ENCODE measurements around the gene FARS2.
"Not testable (repeated sequence)": the region's sequence is repeated elsewhere in the genome, so short reads cannot be mapped to it uniquely, and the experiment has no call there.

Gene FARS2

GRCh38 chr6:5783584-5784089, 522.3 kb downstream of the FARS2 start:
- no peak for DNase-seq (ENCODE audit: low read depth in 2 of 2)

GRCh38 chr6:5785249-5785648, 523.9 kb downstream of the FARS2 start:
- no peak for DNase-seq (ENCODE audit: low read depth in 2 of 2)

- DNase-seq (ENCODE audit: low read depth in 2 of 2) = no peak
These were observed 525.1 kb downstream of the FARS2 start for GRCh38 chr6:5786321-5786968.

DNA sequence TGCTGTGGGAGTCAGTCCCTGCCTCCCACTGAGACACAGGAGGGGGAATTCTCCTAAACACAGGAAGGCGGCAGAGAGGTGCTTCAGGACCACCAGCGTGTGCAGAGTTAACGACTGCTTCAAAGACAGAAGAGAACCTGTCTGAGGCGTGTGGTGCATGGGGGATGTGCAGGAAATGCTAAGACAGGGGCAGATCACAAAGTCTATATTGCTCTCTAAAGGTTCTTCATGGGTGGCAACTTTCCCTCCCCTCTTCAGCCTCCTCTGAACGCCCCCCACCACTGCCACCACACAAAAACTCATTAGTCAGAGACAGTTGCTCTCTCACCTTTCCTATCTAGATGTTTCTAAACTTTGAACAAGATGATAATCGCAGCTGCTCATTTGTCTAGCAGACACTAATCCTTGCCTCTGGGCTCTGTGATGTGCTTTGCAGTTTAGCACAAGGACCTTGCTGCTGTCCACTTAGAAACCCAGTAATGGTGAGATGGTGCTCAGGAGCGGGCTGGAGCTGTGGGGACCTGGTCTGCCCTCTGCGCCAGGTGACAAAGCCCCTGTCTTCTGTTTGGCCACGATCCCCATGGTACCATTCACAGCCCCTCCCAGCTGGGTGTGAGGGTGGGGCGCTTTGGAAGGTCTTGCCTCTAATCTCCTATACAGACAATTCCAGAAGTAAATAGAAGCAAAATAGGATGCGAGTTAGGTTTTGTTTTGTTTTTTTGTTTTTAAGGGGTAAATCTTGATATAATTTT, 525.8 kb downstream of the FARS2 start:
- no peak for DNase-seq (ENCODE audit: low read depth in 2 of 2)

GRCh38 chr6:5789426-5789825, 528.1 kb downstream of the FARS2 start:
- not testable (repeated sequence) for DNase-seq (ENCODE audit: low read depth in 2 of 2)

DNA sequence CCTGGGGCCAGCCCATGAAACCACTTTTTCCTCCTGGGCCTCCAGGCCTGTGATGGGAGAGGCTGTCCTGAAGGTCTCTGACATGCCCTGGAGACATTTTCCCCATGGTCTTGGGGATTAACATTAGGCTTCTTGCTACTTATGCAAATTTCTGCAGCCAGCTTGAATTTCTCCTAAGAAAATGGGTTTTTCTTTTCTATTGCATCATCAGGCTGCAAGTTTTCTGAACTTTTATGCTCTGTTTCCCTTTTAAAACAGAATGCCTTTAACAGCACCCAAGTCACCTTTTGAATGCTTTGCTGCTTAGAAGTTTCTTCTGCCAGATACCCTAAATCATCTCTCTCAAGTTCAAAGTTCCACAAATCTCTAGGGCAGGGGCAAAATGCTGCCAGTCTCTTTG, 535.2 kb downstream of the FARS2 start:
- DNase-seq (ENCODE audit: low read depth in 2 of 2) = not testable (repeated sequence)

GRCh38 chr6:5806406-5806805, 545.1 kb downstream of the FARS2 start:
- not testable (repeated sequence) for DNase-seq (ENCODE audit: low read depth in 2 of 2)

DNA sequence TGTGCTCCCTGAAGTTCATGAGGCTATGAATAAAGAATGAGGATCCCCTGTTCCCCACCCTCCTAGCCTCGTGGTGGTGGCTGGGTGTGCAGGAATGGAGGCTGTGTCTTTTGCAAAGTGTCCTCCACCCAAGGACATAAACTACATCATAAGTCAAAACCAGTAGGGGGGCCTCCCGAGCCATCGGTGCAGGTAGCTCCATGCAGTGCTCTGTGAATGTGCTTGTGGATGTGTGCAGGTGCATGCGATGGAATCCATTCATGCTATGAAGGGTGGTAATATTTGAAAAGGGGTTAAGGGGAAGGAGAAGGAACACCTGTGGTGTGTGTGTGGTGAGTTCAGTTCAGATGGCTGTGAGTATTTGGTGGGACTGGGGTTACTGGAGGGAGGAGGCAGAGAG, 548.1 kb downstream of the FARS2 start:
- DNase-seq (ENCODE audit: low read depth in 2 of 2) = no peak

GRCh38 chr6:5811997-5812396, 550.7 kb downstream of the FARS2 start:
- DNase-seq (ENCODE audit: low read depth in 2 of 2) = no peak

GRCh38 chr6:5813625-5814027, 552.3 kb downstream of the FARS2 start:
- no peak for DNase-seq (ENCODE audit: low read depth in 2 of 2)

- no peak for DNase-seq (ENCODE audit: low read depth in 2 of 2)
These were observed 552.8 kb downstream of the FARS2 start for GRCh38 chr6:5814116-5814515.

DNA sequence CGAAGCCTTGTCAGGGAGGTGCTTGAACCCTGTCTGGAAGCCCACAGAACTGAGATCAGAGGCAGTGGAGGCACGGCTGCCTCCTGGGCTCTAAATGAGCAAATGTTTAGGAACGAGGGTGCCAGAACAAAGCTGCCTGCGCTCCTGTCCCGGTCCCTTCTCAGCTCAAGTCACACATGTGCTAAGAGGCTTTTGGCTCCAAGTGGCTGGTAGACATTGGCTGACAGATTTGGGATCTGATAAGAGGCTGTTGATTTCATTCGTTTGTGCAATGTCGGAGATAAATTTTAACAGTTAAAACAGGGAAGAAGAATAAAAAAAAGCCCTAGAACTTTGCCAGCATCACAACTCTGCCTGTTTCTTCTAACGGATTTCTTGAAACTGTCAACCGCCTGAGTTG, 553.6 kb downstream of the FARS2 start:
- DNase-seq (ENCODE audit: low read depth in 2 of 2) = no peak

GRCh38 chr6:5817869-5818268, 556.6 kb downstream of the FARS2 start:
- no peak for DNase-seq (ENCODE audit: low read depth in 2 of 2)

DNA sequence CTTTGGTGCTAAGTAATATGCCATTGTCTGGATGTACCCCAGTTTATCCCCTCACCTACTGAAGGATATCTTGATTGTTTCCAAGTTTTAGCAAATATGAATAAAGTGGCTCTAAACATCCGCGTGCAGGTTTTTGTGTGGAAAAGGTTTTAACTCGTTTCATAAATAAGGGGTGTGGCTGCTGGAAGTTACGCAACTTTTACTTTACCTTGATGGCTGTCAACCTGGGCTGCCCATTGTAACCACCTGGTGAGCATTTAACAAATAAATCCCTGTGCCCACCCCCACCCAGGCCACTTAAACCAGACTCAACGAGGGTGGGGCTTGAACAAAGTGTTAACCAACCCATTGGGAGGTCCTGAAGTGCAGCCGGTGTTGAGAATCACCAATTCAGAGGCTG, 557.6 kb downstream of the FARS2 start:
- no peak for DNase-seq (ENCODE audit: low read depth in 2 of 2)
